PC-3 (cell line): Measurements from ENCODE around the gene TCP1.

Experiments used
- CTCF ChIP-seq: fragments of 300-600 bp; sonication (generic); conservative IDR thresholded peaks from 2 replicates; pipeline ENCODE4 v1.5.1; 2017; ENCODE audit warnings: antibody characterized with exemption, low read depth, mild to moderate bottlenecking, low read length
- EZH2 ChIP-seq: fragments of 300-600 bp; sonication (generic); IDR thresholded peaks from one replicate; pipeline ENCODE4 v1.6.1; 2017; ENCODE audit warnings: antibody characterized with exemption, mild to moderate bottlenecking, low read length; ENCODE audit not compliant: unreplicated experiment
- EZH2phosphoT487 ChIP-seq: fragments of 300-600 bp; sonication (generic); IDR thresholded peaks from 2 replicates; pipeline ENCODE4 v1.6.1; 2018; ENCODE audit warnings: mild to moderate bottlenecking, antibody characterized with exemption, low read length, borderline replicate concordance

- TF ChIP-seq CTCF = no peak
- TF ChIP-seq EZH2phosphoT487 = no peak
- TF ChIP-seq EZH2 = no peak
Observed at GRCh38 chr6:159809149-159809548, 19.7 kb upstream of the TCP1 start.
